ENCODE results near the gene LMX1A.

LMX1A gene

DNA sequence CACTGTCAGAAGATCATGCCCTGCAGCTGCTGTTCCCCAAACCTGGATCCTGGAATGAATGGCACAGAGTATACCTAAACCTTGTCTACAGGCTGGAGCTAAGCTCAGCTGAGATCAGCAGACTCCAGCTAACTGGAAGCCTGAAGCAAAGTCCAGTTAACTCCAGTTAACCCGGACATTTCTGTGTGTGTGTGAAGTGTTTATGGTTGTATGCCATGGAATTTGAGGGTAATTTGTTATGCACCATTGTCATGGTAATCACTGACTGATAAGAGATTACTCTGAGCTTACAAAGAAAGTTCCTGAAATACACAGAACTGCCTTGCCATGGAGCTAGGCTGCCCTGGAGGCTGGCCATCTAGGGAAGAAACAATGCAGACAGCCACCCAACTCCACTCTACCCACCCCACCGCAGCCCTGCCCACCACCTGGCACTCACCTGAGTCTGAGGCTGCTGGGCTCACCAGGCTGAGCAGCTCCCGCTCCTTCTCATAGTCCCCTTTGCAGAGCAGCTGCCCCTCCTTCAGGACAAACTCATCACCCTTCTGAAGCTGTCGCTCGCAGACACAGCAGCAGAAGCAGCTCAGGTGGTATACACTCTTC lies 107.4 kb downstream of the LMX1A start:
- TF ChIP-seq, protein P1, sequence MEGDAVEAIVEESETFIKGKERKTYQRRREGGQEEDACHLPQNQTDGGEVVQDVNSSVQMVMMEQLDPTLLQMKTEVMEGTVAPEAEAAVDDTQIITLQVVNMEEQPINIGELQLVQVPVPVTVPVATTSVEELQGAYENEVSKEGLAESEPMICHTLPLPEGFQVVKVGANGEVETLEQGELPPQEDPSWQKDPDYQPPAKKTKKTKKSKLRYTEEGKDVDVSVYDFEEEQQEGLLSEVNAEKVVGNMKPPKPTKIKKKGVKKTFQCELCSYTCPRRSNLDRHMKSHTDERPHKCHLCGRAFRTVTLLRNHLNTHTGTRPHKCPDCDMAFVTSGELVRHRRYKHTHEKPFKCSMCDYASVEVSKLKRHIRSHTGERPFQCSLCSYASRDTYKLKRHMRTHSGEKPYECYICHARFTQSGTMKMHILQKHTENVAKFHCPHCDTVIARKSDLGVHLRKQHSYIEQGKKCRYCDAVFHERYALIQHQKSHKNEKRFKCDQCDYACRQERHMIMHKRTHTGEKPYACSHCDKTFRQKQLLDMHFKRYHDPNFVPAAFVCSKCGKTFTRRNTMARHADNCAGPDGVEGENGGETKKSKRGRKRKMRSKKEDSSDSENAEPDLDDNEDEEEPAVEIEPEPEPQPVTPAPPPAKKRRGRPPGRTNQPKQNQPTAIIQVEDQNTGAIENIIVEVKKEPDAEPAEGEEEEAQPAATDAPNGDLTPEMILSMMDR (conservative IDR thresholded peaks at IDR 0.05) = no peak
- H3K27ac ChIP-seq = no peak overlapping the region

DNA sequence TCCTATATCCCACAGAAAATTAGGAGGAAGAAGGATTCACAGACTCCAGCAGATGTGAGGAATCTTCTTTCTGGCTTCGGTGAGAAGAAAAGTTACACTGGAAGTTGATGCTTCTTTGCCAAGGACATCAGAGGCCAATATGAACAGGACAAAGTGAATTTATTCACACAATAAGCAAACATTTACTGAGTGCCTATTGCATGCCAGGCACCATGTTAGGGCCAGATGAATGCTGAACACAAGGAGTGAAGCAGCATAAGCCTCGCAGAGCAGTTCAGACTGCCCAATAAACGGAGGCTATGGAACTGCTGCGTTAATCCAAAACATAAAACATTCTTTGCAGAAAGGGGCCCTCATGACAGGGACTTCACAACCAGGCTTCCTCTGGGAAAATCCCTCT lies 114.6 kb downstream of the LMX1A start:
- H3K27ac ChIP-seq = no peak overlapping the region
- TF ChIP-seq, protein P1 (conservative IDR thresholded peaks at IDR 0.05) = no peak

DNA sequence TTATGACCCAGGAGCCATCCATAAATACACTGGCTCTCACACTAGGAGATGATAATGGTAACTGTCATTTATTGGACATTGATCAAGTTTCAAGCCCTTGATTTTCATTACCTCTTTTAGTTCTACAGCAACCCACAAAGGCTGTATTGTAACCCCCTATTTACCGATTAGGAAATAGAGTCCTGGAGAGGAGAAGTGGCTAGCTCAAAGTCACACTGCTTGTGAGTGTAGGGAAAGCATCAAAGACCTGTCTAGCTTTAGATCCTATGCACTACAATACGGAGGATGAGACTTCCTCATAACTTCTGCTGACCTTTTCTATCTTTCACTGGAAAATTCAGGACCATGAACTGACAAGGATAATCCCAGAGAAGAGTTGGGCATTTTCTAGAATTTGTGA lies 115.2 kb downstream of the LMX1A start:
- H3K27ac ChIP-seq = no peak overlapping the region

DNA sequence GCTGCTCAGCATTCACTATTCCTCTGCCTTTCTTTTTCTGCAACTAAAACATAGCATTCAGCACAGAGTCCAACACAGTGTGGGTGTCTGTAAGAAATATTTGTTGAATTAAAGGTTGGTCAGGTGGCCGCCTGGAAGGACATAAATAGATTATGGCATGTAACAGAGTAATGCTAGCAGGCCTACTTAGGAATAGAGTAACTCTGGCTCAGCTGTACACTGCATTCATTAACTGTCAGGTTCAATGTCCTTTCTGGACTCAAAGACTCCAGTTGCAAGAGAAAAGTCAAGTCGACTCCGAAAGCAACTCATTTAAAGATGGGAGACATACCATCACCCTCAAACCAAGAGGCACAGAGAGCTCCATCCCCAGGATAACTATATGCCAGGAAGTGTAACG lies 116.0 kb downstream of the LMX1A start:
- H3K27ac ChIP-seq = no peak overlapping the region
- TF ChIP-seq, protein P1 (conservative IDR thresholded peaks at IDR 0.05) = no peak

More for the DNA sequence above, 115.2 kb downstream of the LMX1A start:
- TF ChIP-seq, protein P1 (conservative IDR thresholded peaks at IDR 0.05) = no peak

DNA sequence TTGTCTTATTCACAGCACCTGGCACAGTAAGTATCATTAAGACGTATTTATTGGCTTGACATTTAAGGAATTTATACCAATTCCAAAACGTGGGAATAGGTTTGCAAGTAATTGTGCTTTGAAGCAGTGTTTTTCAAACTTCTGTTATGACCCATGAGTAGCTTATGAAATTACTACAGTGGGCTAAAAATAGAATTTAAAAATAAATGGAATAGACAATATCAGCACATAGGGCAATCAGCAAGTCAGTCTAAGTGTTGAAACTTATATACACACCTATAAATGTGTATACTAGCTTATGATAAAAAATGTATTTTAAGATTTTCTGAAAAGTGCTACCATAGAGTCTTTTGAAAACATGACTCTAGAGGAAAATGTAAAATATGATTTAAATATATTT lies 116.6 kb downstream of the LMX1A start:
- TF ChIP-seq, protein P1 (conservative IDR thresholded peaks at IDR 0.05) = no peak

DNA sequence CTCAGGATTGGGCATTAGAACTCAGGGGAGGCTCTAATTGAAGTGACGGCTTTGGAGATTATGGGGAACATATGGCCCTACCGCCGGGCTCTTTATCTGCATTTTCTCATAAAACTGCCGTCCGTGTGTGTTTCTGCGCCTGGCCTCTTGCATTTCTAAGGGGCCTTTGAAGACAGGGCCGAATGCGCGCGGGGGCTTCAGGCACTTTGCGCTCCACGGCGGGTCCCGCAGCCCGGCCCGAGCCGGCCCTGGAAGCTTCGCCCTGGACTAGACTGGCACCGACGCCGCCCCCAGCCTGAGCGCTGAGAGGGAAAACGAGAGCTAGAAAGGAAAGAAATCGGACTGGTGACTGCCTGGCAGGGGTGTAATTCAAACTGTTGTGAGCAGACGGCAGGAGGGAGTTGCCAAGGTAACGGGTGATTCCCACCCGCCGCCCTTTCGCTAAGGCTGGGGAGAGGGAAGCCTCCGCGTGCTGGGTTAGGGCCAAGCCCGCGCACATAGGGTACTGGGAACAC lies 120.7 kb downstream of the LMX1A start:
- TF ChIP-seq, protein P1 (conservative IDR thresholded peaks at IDR 0.05) = no peak
- H3K27ac ChIP-seq = peak overlapping the region; percentile 59; the same call in 1 of the 2 replicates

More for the DNA sequence above, 116.6 kb downstream of the LMX1A start:
- H3K27ac ChIP-seq = no peak overlapping the region

DNA sequence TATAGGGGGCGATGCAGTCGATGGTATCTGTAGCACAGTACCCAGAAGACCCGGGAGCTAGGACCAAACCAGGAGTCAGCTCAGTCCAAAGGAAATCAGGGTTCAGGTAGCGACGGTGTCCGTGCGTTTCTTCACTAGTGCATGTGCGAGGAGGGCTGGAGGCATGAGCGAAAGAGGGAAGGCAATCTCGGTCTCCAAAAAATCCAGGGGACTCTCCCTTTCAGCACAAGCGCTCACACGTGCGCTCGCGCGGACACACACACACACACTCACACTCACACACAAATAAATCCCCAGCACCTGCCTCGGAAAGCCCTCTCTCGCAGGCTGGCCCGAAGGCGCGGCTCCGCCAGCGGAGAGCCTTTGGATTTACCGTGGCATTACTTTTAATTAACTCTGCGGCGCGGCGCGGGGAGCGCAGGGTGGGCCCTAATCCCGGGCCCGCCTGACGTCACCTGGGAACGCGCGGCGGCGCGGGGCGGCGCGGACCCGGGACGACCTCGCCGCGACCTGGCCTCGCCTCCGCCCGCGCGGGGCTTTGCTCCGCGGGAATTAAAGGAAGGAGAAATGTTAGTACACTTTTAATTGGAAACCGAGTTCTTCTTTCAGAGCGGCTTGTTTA lies 121.2 kb downstream of the LMX1A start:
- H3K27ac ChIP-seq = peak overlapping the region; percentile 59; the same call in 1 of the 2 replicates
- TF ChIP-seq, protein P1 (conservative IDR thresholded peaks at IDR 0.05) = no peak
